Measurements from ENCODE around the gene SRC. TPM values are rescaled to one million over a fixed set of nuclear protein-coding genes. Genes with fewer than 3 reads are reported as not detected.
A peak's percentile ranks its signal among the peaks of the same experiment; 100 is the strongest.
"Not testable (repeated sequence)": the region's sequence is repeated elsewhere in the genome, so short reads cannot be mapped to it uniquely, and the experiment has no call there.

SRC gene
- total RNA-seq, 4 donors from 2014 or later: 27.5 to 52.2 (median 42.3) TPM

DNA sequence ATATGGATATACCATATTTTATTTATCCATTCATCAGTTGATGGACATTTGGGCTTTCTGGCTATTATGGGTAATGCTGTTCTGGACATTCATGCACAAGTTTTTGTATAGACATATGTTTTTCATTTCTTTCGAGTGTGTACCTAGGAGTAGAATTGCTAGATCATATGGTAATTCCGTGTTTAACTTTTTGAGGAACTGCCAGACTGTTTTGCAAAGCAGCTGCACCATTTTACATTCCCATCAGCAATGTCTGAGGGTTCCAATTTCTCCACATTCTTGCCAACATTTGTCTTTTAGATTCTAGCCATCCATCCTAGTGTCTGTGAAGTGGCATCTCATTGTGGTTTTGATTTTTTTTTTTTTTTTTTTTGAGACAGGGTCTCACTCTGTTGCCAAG lies 20.8 kb downstream of the SRC start:
- peaks cover 0 to 21% (median 10%) of the 10 kb centered on the region in 4 donors for H3K4me1 ChIP-seq
- no peak overlapping the region for H3K4me3 ChIP-seq
- H3K36me3 ChIP-seq: peaks cover 0 to 25% (median 12%) of the 10 kb centered on the region in 4 donors
- no peaks in the 10 kb centered on the region for H3K9me3 ChIP-seq
- H3K27me3 ChIP-seq: no peaks in the 10 kb centered on the region
- no peak overlapping the region for H3K27ac ChIP-seq (replicated peaks in 1 of 4)
- DNase-seq (ENCODE audit: extremely low spot score): no peak
- TF ChIP-seq, protein P1, sequence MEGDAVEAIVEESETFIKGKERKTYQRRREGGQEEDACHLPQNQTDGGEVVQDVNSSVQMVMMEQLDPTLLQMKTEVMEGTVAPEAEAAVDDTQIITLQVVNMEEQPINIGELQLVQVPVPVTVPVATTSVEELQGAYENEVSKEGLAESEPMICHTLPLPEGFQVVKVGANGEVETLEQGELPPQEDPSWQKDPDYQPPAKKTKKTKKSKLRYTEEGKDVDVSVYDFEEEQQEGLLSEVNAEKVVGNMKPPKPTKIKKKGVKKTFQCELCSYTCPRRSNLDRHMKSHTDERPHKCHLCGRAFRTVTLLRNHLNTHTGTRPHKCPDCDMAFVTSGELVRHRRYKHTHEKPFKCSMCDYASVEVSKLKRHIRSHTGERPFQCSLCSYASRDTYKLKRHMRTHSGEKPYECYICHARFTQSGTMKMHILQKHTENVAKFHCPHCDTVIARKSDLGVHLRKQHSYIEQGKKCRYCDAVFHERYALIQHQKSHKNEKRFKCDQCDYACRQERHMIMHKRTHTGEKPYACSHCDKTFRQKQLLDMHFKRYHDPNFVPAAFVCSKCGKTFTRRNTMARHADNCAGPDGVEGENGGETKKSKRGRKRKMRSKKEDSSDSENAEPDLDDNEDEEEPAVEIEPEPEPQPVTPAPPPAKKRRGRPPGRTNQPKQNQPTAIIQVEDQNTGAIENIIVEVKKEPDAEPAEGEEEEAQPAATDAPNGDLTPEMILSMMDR (IDR thresholded peaks at IDR 0.05): no peak
- TF ChIP-seq POLR2AphosphoS5 (IDR thresholded peaks at IDR 0.05) (no peak), EP300 (IDR thresholded peaks at IDR 0.05) (no peak), POLR2A (IDR thresholded peaks at IDR 0.05; ENCODE audit: low read depth) (no peak)
- intact Hi-C loops (cut with DNase I): no loop called here
- 64% methylated on average over 2 of the region's 2 CpGs for WGBS

DNA sequence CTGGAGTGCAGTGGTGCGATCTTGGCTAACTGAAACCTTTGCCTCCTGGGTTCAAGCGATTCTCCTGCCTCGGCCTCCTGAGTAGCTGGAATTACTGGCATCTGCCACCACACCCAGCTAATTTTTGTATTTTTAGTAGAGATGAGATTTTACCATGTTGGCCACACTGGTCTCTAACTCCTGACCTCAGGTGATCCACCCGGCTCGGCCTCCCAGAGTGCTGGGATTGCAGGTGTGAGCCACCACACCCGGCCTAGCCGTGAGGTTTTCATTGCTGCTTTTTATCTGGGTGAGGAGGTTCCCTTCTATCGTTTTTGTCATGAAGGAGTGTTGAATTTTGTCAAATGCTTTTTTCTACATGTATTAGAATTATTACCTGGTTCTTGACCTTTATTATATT lies 23.9 kb downstream of the SRC start:
- no peak overlapping the region for H3K27ac ChIP-seq (replicated peaks in 1 of 4)
- TF ChIP-seq POLR2AphosphoS5 (IDR thresholded peaks at IDR 0.05): no peak
- TF ChIP-seq, protein P1 (IDR thresholded peaks at IDR 0.05): no peak
- TF ChIP-seq EP300 (IDR thresholded peaks at IDR 0.05): no peak
- no peak for TF ChIP-seq POLR2A (IDR thresholded peaks at IDR 0.05; ENCODE audit: low read depth)
- DNase-seq (ENCODE audit: extremely low spot score): no peak
- WGBS: 97% methylated on average over 8 of the region's 8 CpGs
- H3K36me3 ChIP-seq: peaks cover 0 to 25% (median 12%) of the 10 kb centered on the region in 4 donors
- no peaks in the 10 kb centered on the region for H3K27me3 ChIP-seq
- H3K4me1 ChIP-seq: peaks cover 0 to 3% (median 0%) of the 10 kb centered on the region in 4 donors
- H3K9me3 ChIP-seq: no peaks in the 10 kb centered on the region
- no peak overlapping the region for H3K4me3 ChIP-seq
- intact Hi-C loops (cut with DNase I): no loop called here

DNA sequence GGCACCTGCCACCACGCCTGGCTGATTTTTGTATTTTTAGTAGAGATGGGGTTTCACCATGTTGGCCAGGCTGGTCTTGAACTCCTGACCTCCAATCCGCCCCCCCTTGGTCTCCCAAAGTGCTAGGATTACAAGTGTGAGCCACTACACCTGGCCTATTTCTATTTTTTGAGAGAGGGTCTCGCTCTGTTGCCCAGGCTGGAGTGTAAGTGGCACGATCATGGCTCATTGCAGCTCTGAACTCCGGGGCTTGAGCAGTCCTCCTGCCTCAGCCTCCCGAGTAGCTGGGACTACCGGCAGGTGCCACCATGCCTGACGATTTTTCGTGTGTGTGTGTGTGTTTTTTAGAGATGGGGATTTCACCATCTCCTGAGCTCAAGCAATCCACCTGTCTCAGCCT lies 25.9 kb downstream of the SRC start:
- H3K27me3 ChIP-seq; intact Hi-C loops (cut with DNase I); DNase-seq (ENCODE audit: extremely low spot score); H3K27ac ChIP-seq (replicated peaks in 1 of 4); H3K4me3 ChIP-seq; H3K4me1 ChIP-seq; H3K9me3 ChIP-seq: not testable (repeated sequence)
- WGBS: 96% methylated on average over 9 of the region's 9 CpGs
- H3K36me3 ChIP-seq: peaks cover 0 to 25% (median under 1%) of the 10 kb centered on the region in 4 donors

DNA sequence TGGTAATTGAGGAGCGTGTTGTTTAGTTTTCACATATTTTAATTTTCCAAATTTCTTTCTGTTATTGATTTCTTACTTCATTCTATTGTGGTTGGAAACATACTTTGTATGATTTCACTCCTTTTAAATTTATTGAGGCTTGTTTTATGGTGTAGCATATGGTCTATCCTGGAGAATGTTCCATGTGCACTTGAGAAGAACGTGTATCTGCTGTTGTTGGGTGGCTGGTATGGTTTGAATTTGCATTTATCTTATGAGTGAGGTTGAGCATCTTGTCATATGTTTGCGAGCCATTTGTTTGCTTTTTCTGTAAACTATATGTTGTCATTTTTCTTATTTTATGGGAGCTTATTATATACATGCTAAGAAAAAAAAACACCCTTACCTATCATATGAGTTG lies 26.5 kb downstream of the SRC start:
- no peak for DNase-seq (ENCODE audit: extremely low spot score)
- intact Hi-C loops (cut with DNase I): no loop called here
- Histone ChIP-seq H3K27ac (replicated peaks in 1 of 4) (no peak overlapping the region), H3K4me1 (no peaks in the 10 kb centered on the region), H3K4me3 (no peak overlapping the region), H3K36me3 (peaks cover 0 to 19% (median 0%) of the 10 kb centered on the region in 4 donors), H3K27me3 (no peaks in the 10 kb centered on the region), H3K9me3 (no peaks in the 10 kb centered on the region)
- TF ChIP-seq, protein P1 (IDR thresholded peaks at IDR 0.05): no peak
- no peak for TF ChIP-seq POLR2A (IDR thresholded peaks at IDR 0.05; ENCODE audit: low read depth)
- WGBS: 92% methylated on average over 3 of the region's 3 CpGs

DNA sequence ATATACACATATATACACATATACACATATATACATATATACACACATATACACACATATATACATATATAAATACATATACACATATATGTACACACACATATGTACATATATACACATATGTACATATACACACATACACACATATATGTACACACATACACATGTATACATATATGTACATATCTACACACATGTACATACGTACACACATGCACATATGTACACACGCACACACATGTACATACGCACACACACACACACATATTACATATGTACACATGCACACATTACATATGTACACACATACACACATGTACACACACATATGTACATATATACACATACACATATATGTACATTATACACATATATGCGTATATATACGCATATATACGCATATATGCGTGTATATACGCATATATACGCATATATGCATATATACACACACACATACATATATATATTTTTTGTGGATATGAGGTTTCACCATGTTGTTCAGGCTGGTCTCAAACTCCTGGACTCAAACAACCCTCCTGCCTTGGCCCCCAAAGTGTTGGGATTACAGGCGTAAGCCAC lies 27.2 kb downstream of the SRC start:
- H3K4me1 ChIP-seq: peaks cover 0 to under 1% (median 0%) of the 10 kb centered on the region in 4 donors
- no peak overlapping the region for H3K27ac ChIP-seq (replicated peaks in 1 of 4)
- intact Hi-C loops (cut with DNase I): no loop called here
- TF ChIP-seq POLR2AphosphoS5 (IDR thresholded peaks at IDR 0.05) (peak in 1 of 2 donors; percentile 53), POLR2A (IDR thresholded peaks at IDR 0.05; ENCODE audit: low read depth) (no peak)
- peaks cover 0 to 16% (median 0%) of the 10 kb centered on the region in 4 donors for H3K36me3 ChIP-seq
- no peaks in the 10 kb centered on the region for H3K9me3 ChIP-seq
- DNase-seq (ENCODE audit: extremely low spot score): no peak
- H3K27me3 ChIP-seq: no peaks in the 10 kb centered on the region
- H3K4me3 ChIP-seq: no peak overlapping the region
- WGBS: 54% methylated on average over 10 of the region's 10 CpGs

DNA sequence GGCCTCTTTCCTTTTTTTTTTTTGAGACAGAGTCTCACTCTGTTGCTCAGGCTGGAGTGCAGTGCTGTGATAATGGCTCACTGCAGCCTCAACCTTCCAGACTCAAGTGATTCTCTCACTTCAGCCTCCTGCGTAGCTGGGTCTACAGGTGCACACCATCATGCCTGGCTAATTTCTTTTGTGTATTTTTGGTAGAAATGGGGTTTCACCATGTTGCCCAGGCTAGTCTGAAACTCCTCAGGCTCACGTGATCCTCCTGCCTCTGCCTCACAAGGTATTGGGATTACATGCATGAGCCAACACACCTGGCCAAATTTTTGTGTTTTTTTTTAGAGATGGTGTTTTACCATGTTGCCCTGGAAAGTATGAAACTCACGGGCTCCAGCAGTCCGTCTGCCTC lies 29.3 kb downstream of the SRC start:
- H3K4me1 ChIP-seq: peaks cover 0 to 15% (median 9%) of the 10 kb centered on the region in 4 donors
- intact Hi-C loops (cut with DNase I): no loop called here
- no peak for DNase-seq (ENCODE audit: extremely low spot score)
- peaks cover 0 to 21% (median 0%) of the 10 kb centered on the region in 4 donors for H3K36me3 ChIP-seq
- H3K27me3 ChIP-seq: no peaks in the 10 kb centered on the region
- H3K9me3 ChIP-seq: no peaks in the 10 kb centered on the region
- WGBS: 98% methylated on average over 4 of the region's 4 CpGs
- TF ChIP-seq POLR2A (IDR thresholded peaks at IDR 0.05; ENCODE audit: low read depth): no peak
- no peak for TF ChIP-seq EP300 (IDR thresholded peaks at IDR 0.05)
- TF ChIP-seq, protein P1 (IDR thresholded peaks at IDR 0.05): no peak
- TF ChIP-seq POLR2AphosphoS5 (IDR thresholded peaks at IDR 0.05): no peak
- H3K27ac ChIP-seq (replicated peaks in 1 of 4): no peak overlapping the region
- no peak overlapping the region for H3K4me3 ChIP-seq

Data from esophagus muscularis mucosa (tissue), 4 donors.